GM19043 (cell line): ENCODE data around the gene BLOC1S4.

Experiments
- ATAC-seq: cut with Tn5 transposase; IDR thresholded peaks from one replicate; pipeline ENCODE4 v1.9.1; 2021; ENCODE audit warnings: low read depth; ENCODE audit not compliant: unreplicated experiment

BLOC1S4 gene

GRCh38 chr4:6689506-6689960 is 26.4 kb upstream of the BLOC1S4 start:
- no peak for ATAC-seq

GRCh38 chr4:6692379-6692778 is 23.6 kb upstream of the BLOC1S4 start:
- no peak for ATAC-seq

GRCh38 chr4:6692806-6693205 is 23.2 kb upstream of the BLOC1S4 start:
- ATAC-seq = no peak

GRCh38 chr4:6693231-6694176 is 22.5 kb upstream of the BLOC1S4 start, which contains the start of gene S100P:
TSS of gene S100P (plus strand) at chr4:6693878. CDS start at chr4:6693933, 55 bp downstream.
- no peak for ATAC-seq

GRCh38 chr4:6694177-6694901 is 21.6 kb upstream of the BLOC1S4 start:
- no peak for ATAC-seq

GRCh38 chr4:6695660-6696610 is 20.0 kb upstream of the BLOC1S4 start:
- no peak for ATAC-seq

- no peak for ATAC-seq
Measured at GRCh38 chr4:6696611-6697010, 19.4 kb upstream of the BLOC1S4 start.

GRCh38 chr4:6697131-6697530 is 18.8 kb upstream of the BLOC1S4 start:
- ATAC-seq = no peak

GRCh38 chr4:6699388-6699787 is 16.6 kb upstream of the BLOC1S4 start:
- no peak for ATAC-seq

GRCh38 chr4:6699903-6700302 is 16.1 kb upstream of the BLOC1S4 start:
- ATAC-seq = no peak

- ATAC-seq = no peak
Measured at GRCh38 chr4:6701371-6701770, 14.6 kb upstream of the BLOC1S4 start.

- no peak for ATAC-seq
Measured at GRCh38 chr4:6702761-6703160, 13.2 kb upstream of the BLOC1S4 start.

- no peak for ATAC-seq
Measured at GRCh38 chr4:6703786-6704185, 12.2 kb upstream of the BLOC1S4 start.

- ATAC-seq = no peak
Measured at GRCh38 chr4:6705646-6706045, 10.3 kb upstream of the BLOC1S4 start.

GRCh38 chr4:6706173-6706572 is 9.8 kb upstream of the BLOC1S4 start:
- no peak for ATAC-seq

GRCh38 chr4:6709230-6710114 is 6.5 kb upstream of the BLOC1S4 start, which contains the start of gene MRFAP1L1:
TSS of gene MRFAP1L1 (minus strand) at chr4:6709865. CDS start at chr4:6709629, 236 bp downstream.
- peak; percentile 66 for ATAC-seq

- no peak for ATAC-seq
Measured at GRCh38 chr4:6710282-6710681, 5.7 kb upstream of the BLOC1S4 start.

- ATAC-seq = no peak
Measured at GRCh38 chr4:6710996-6711395, 5.0 kb upstream of the BLOC1S4 start.

GRCh38 chr4:6714954-6715353 is 1.0 kb upstream of the BLOC1S4 start:
- ATAC-seq = no peak
